Gastrocnemius medialis (tissue), 4 donors: ENCODE data around the gene ZC3H12D. TPM values are rescaled to one million over a fixed set of nuclear protein-coding genes. Genes with fewer than 3 reads are reported as not detected.

Source experiments
- ATAC-seq, 2 donors: fragments of 150-250 bp; one replicate each; pipeline ENCODE4 v1.9.1; 2016
- DNase-seq, 2 donors: peaks; one replicate each; pipeline ENCODE4 v3.0.0-alpha.2; 2019
- H3K27ac ChIP-seq, 4 donors: fragments of 200-600 bp; sonication (generic); 1 replicate in 1 of 4; 2 replicates in 3 of 4; pipeline ENCODE4 v1.5.1; 2016 to 2018; ENCODE audit warnings: mild to moderate bottlenecking in 2 of 4, moderate library complexity in 1 of 4
- H3K27me3 ChIP-seq, 3 donors: fragments of 200-600 bp; sonication (generic) in 2 of 3; 1 replicate in 1 of 3; 2 replicates in 2 of 3; pipeline versions ENCODE4 v1.5.1 to v1.6.0; 2016 to 2019; ENCODE audit warnings: mild to moderate bottlenecking in 1 of 3, moderate library complexity in 1 of 3
- H3K36me3 ChIP-seq, 2 donors: fragments of 200-600 bp; sonication (generic) in 1 of 2; one replicate each; pipeline ENCODE4 v1.5.1; 2017 to 2018
- H3K4me1 ChIP-seq, 2 donors: fragments of 200-600 bp; sonication (generic) in 1 of 2; one replicate each; pipeline ENCODE4 v1.5.1; 2016 to 2017; ENCODE audit warnings: mild to moderate bottlenecking in 2 of 2
- H3K4me3 ChIP-seq, 4 donors: fragments of 200-600 bp; sonication (generic) in 3 of 4; 1 replicate in 1 of 4; 2 replicates in 3 of 4; pipeline ENCODE4 v1.5.1; 2016 to 2019; ENCODE audit warnings: mild to moderate bottlenecking in 2 of 4
- H3K9me3 ChIP-seq, 3 donors: fragments of 200-600 bp; sonication (generic) in 2 of 3; 1 replicate in 1 of 3; 2 replicates in 2 of 3; pipeline ENCODE4 v1.5.1; 2016 to 2019
- POLR2A ChIP-seq, 2 donors: fragments of 450-650 bp; IDR thresholded peaks; one replicate each; pipeline ENCODE4 v1.6.1; 2017; ENCODE audit warnings: antibody characterized with exemption in 2 of 2, mild to moderate bottlenecking in 2 of 2, moderate library complexity in 2 of 2
- in situ Hi-C, 4 donors: fragments of 200-750 bp; cut with MboI; loops; one replicate each; pipeline versions ENCODE4 v1.15.0 to v1.8.0; 2017; ENCODE audit warnings: low sequenced_read_pairs in 4 of 4
- intact Hi-C: fragments of 100-400 bp; cut with DNase I; formaldehyde crosslinking; loops from one replicate; pipeline ENCODE4 v1.15.1; 2023; ENCODE audit warnings: low total_unique reads
- total RNA-seq, 4 donors: library from RNA; depleted of rRNA; stranded (reverse); fragments of >200 nt; gene quantifications; one replicate each; pipeline versions ENCODE4 v1.1.0 to v1.2.3, GENCODE V29; 2016
- TF ChIP-seq, protein P1 (sequence below), 5 experiments: fragments of 450-650 bp in 3 of 5; fragments of 200-600 bp in 2 of 5; sonication (generic) in 2 of 5; IDR thresholded peaks in 4 of 5; conservative IDR thresholded peaks in 1 of 5; 1 replicate in 4 of 5; 2 replicates in 1 of 5; pipeline ENCODE4 v1.5.1; 2016 to 2019; ENCODE audit warnings: antibody characterized with exemption in 5 of 5, mild to moderate bottlenecking in 3 of 5, moderate library complexity in 3 of 5

ZC3H12D gene
- total RNA-seq = under 1 TPM in 3 of 4 donors, not detected in 1; 0.03 to 0.36 (median 0.24) TPM

DNA sequence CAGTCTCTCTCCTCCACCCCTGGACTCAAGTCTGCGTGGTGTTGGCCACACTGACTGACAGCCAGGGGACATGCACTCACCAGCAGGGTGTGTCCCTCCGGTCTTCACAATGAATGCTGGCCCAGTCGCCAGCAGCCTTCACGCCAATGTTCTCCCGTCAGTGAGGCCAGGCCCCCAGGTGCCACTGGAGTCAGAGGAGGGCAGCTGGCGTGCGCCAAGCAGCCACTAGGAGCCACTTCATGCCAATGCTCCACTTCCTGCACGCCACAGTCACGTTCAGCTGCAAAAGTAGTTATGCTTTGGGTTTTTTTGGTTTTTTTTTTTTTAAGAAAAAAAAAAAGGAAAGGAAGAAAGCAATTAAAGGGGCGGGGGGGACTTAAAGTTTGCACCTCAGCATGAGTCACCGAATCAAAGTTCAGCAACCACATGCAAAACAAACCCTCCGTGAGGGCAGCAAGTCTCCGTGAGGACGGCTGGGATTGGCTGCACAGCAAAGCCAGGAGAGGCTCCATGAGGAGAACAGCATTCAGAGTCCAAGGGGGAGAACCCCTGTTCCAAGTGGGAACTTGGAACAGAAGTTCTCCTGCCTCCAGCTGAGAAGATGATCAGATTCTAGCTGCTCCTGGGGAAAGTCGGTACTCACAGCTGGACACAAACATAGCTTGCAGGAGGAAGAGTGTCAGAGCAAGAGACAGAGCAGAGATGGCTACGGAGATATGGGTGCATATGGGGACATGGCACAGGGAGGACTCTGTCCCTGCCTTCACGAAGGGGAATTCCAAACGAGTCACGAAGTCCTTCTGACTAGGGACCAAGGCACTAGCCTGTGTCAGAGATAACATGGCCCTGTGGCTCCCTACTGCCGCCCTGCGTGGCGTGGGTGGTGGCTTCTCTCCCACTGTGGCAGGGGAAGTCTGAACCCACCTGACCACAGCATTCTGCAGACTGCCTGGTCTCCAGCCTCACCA is at the start of gene ZC3H12D:
Gene ZC3H12D, minus strand, starts transcription at position 282 of the 968 bp plus-strand sequence. CDS start 10,471 bp downstream, outside the sequence.
- no peaks in the 10 kb centered on the region for H3K36me3 ChIP-seq
- peak; percentile 49 to 72 for DNase-seq
- TF ChIP-seq POLR2A (IDR thresholded peaks at IDR 0.05) = no peak
- TF ChIP-seq, protein P1, sequence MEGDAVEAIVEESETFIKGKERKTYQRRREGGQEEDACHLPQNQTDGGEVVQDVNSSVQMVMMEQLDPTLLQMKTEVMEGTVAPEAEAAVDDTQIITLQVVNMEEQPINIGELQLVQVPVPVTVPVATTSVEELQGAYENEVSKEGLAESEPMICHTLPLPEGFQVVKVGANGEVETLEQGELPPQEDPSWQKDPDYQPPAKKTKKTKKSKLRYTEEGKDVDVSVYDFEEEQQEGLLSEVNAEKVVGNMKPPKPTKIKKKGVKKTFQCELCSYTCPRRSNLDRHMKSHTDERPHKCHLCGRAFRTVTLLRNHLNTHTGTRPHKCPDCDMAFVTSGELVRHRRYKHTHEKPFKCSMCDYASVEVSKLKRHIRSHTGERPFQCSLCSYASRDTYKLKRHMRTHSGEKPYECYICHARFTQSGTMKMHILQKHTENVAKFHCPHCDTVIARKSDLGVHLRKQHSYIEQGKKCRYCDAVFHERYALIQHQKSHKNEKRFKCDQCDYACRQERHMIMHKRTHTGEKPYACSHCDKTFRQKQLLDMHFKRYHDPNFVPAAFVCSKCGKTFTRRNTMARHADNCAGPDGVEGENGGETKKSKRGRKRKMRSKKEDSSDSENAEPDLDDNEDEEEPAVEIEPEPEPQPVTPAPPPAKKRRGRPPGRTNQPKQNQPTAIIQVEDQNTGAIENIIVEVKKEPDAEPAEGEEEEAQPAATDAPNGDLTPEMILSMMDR (IDR thresholded peaks at IDR 0.05 in 4 of 5, conservative IDR thresholded peaks at IDR 0.05 in 1 of 5) = peak in 3 of 5 experiments; percentile 13 to 39 (median 25)
- H3K27ac ChIP-seq = peak within 1 kb of the TSS; percentile 37 to 77 (median 72)
- H3K4me3 ChIP-seq = peak within 1 kb of the TSS in 2 of 4 donors; percentile 5 to 8
- peak; percentile 59 to 69 for ATAC-seq
- H3K4me1 ChIP-seq = peaks cover 18 to 26% of the 10 kb centered on the region in 2 donors
- in situ Hi-C loops (no loop called here), intact Hi-C loops (no loop called here)
- no peaks in the 10 kb centered on the region for H3K27me3 ChIP-seq
- H3K9me3 ChIP-seq = no peaks in the 10 kb centered on the region

DNA sequence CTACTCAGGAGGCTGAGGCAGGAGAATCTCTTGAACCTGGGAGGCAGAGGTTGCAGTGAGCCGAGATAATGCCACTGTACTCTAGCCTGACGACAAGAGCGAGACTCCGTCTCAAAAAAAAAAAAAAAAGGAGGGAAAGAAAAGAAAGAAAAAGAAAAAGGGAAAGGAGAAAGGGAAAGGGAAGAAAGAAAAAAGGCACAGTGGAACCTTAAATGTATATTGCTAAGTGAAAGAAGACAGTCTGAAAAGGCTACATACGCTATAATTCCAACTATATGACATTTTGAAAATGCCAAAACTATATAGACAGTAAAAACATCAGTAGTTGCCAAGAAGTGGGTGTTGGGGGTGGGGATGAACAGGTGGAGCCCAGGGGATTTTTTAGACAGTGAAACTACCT is 44.8 kb upstream of the ZC3H12D start:
- peaks cover 0 to 79% of the 10 kb centered on the region in 2 donors for H3K36me3 ChIP-seq
- H3K27ac ChIP-seq = no peak overlapping the region
- no peaks in the 10 kb centered on the region for H3K4me1 ChIP-seq
- intact Hi-C loops = no loop called here
- ATAC-seq (no peak), DNase-seq (no peak)
- H3K27me3 ChIP-seq = no peaks in the 10 kb centered on the region
- H3K4me3 ChIP-seq = no peak overlapping the region
- TF ChIP-seq, protein P1 (IDR thresholded peaks at IDR 0.05 in 4 of 5, conservative IDR thresholded peaks at IDR 0.05 in 1 of 5) = no peak
- no peak for TF ChIP-seq POLR2A (IDR thresholded peaks at IDR 0.05)
- no peaks in the 10 kb centered on the region for H3K9me3 ChIP-seq
- in situ Hi-C loops = no loop called here

DNA sequence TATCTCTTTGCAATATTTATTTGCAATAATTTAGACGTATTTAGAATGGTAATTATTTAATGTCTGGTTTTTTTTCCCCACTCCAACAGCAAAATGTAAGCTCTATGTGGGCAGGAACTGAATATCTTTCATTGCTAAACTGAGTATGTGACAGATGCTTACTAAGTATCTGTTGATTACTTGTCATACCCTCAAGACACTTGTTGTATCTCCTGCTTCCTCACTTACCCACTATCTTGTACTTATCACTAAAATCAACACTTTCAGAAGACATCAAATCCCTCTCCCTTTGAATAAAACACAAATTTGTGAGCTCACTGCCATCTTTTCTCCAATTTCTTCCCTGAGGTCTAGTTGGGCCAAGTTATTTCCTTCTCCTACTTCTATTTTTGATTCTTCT is 30.7 kb upstream of the ZC3H12D start:
- DNase-seq = no peak
- Histone ChIP-seq H3K4me3 (no peak overlapping the region), H3K36me3 (peaks cover 0 to 15% of the 10 kb centered on the region in 2 donors), H3K27ac (no peak overlapping the region), H3K9me3 (no peaks in the 10 kb centered on the region), H3K4me1 (peaks cover 6 to 8% of the 10 kb centered on the region in 2 donors), H3K27me3 (no peaks in the 10 kb centered on the region)
- no peak for TF ChIP-seq POLR2A (IDR thresholded peaks at IDR 0.05)
- TF ChIP-seq, protein P1 (IDR thresholded peaks at IDR 0.05 in 4 of 5, conservative IDR thresholded peaks at IDR 0.05 in 1 of 5) = no peak
- intact Hi-C loops (loop anchor here (5.0 kb wide), 3 partner anchors 58 to 433 kb away; no protein-coding TSS in a partner anchor), in situ Hi-C loops (loop anchor here in 1 of 4 donors (10.0 kb wide), 1 partner anchor 491 kb away; no protein-coding TSS in a partner anchor)
- no peak for ATAC-seq

DNA sequence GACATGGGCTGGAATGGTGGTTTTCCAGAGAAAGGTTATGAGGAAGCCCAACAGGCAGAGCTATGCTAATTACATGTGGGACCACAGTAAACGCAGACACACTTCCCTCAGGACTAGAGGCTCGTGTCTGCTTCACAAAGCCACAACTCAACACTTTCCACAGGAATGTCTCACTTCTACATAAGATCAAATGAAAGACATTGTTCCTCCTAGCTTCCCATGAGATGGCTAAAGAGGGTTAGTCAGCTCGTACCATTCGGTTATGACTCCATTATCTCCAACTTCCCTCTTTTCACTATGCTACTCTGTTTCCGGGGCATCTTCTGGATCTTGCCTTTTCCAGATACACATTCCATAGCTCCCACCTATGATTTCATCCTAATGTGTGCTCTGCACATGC is 29.1 kb upstream of the ZC3H12D start:
- intact Hi-C loops = no loop called here
- in situ Hi-C loops = loop anchor here in 1 of 4 donors (10.0 kb wide), 1 partner anchor 489 kb away; no protein-coding TSS in a partner anchor
- no peaks in the 10 kb centered on the region for H3K9me3 ChIP-seq

More for the DNA sequence above, 29.1 kb upstream of the ZC3H12D start:
- H3K27ac ChIP-seq = no peak overlapping the region
- ATAC-seq (no peak), DNase-seq (no peak)
- no peaks in the 10 kb centered on the region for H3K27me3 ChIP-seq
- peaks cover 0 to 13% of the 10 kb centered on the region in 2 donors for H3K36me3 ChIP-seq
- H3K4me3 ChIP-seq = no peak overlapping the region
- H3K4me1 ChIP-seq = peaks cover 0 to 4% of the 10 kb centered on the region in 2 donors
- TF ChIP-seq, protein P1 (IDR thresholded peaks at IDR 0.05 in 4 of 5, conservative IDR thresholded peaks at IDR 0.05 in 1 of 5) = no peak
- no peak for TF ChIP-seq POLR2A (IDR thresholded peaks at IDR 0.05)
